IMR-90 (cell line): ENCODE measurements around the gene COL5A1. TPM values are rescaled to one million over a fixed set of nuclear protein-coding genes. Genes with fewer than 3 reads are reported as not detected.
A peak's percentile ranks its signal among the peaks of the same experiment; 100 is the strongest.

ENCODE experiments used
- ATAC-seq: fragments of 200-7000 bp; cut with Tn5 transposase; 2 replicates; pipeline ENCODE4 v1.9.1; 2020; ENCODE audit warnings: low read depth, mild to moderate bottlenecking, moderate library complexity
- BruUV-seq: library from RNA; stranded (reverse); fragments of 400-500 nt; replicated peaks from 2 replicates; lab custom pipeline; 2021; lab: Mats Ljungman, UMichigan
- CTCF ChIA-PET: fragments of 300-600 bp; formaldehyde crosslinking; extraction: SDS; loops from one replicate; lab custom pipeline; 2021; ENCODE audit warnings: antibody characterized with exemption; lab: Yijun Ruan, JAX
- POLR2A ChIA-PET: fragments of 300-600 bp; sonication (Branson Sonifier 250); formaldehyde crosslinking; loops from one replicate; lab custom pipeline; 2022; ENCODE audit warnings: antibody characterized with exemption; ENCODE audit not compliant: unreplicated experiment; lab: Charles Lee
- DNase-seq: peaks from one replicate; pipeline ENCODE4 v3.0.0; 2013
- H2AFZ ChIP-seq: replicated peaks from 2 replicates; pipeline ENCODE3; 2013; ENCODE audit warnings: low read length, mild to moderate bottlenecking; ENCODE audit not compliant: poor library complexity
- H2AK5ac ChIP-seq: 2 replicates; pipeline ENCODE4 v1.6.1; 2013; ENCODE audit warnings: low read depth, low read length, inconsistent platforms
- H2AK9ac ChIP-seq: replicated peaks from 2 replicates; pipeline ENCODE3; 2013; ENCODE audit warnings: mild to moderate bottlenecking, low read depth, low read length, moderate library complexity; ENCODE audit not compliant: poor library complexity
- H2BK120ac ChIP-seq: 2 replicates; pipeline ENCODE4 v1.6.1; 2013; ENCODE audit warnings: low read depth, low read length, inconsistent platforms
- H2BK15ac ChIP-seq: 3 replicates; pipeline ENCODE4 v1.6.1; 2013; ENCODE audit warnings: low read depth, low read length, inconsistent platforms
- H2BK20ac ChIP-seq: 2 replicates; pipeline ENCODE4 v1.6.1; 2013; ENCODE audit warnings: low read depth, mild to moderate bottlenecking, inconsistent platforms, low read length, moderate library complexity
- H2BK5ac ChIP-seq: 2 replicates; pipeline ENCODE4 v1.6.1; 2013; ENCODE audit warnings: mild to moderate bottlenecking, low read depth, low read length, inconsistent platforms; ENCODE audit not compliant: poor library complexity, severe bottlenecking
- H3K14ac ChIP-seq: replicated peaks from 2 replicates; pipeline ENCODE4 v1.6.1; 2013; ENCODE audit warnings: low read depth, low read length, inconsistent platforms
- H3K18ac ChIP-seq: 2 replicates; pipeline ENCODE4 v1.6.1; 2013; ENCODE audit warnings: low read depth, low read length, control low read depth
- H3K23ac ChIP-seq: 2 replicates; pipeline ENCODE4 v1.6.1; 2013; ENCODE audit warnings: low read depth, low read length, inconsistent platforms
- H3K27ac ChIP-seq: 2 replicates; pipeline ENCODE4 v1.5.1; 2013; ENCODE audit warnings: mild to moderate bottlenecking, control low read depth, low read length; ENCODE audit not compliant: insufficient read depth
- H3K27me3 ChIP-seq: 2 replicates; pipeline ENCODE4 v1.6.1; 2013; ENCODE audit warnings: low read length; ENCODE audit not compliant: control insufficient read depth, insufficient read depth
- H3K36me3 ChIP-seq: 2 replicates; pipeline ENCODE4 v1.6.1; 2013; ENCODE audit warnings: low read length, mixed read lengths; ENCODE audit not compliant: control insufficient read depth, insufficient read depth
- H3K4ac ChIP-seq: 2 replicates; pipeline ENCODE4 v1.6.1; 2013; ENCODE audit warnings: low read depth, low read length, inconsistent platforms
- H3K4me1 ChIP-seq: 2 replicates; pipeline ENCODE4 v1.6.1; 2013; ENCODE audit warnings: low read length, mixed read lengths; ENCODE audit not compliant: control insufficient read depth, insufficient read depth
- H3K4me2 ChIP-seq: 2 replicates; pipeline ENCODE4 v1.6.1; 2013; ENCODE audit warnings: low read depth, mild to moderate bottlenecking, control low read depth, low read length, moderate library complexity
- H3K4me3 ChIP-seq: 2 replicates; pipeline ENCODE4 v1.5.1; 2013; ENCODE audit warnings: low read depth, mild to moderate bottlenecking, control low read depth, low read length, moderate library complexity; ENCODE audit not compliant: insufficient read depth
- H3K56ac ChIP-seq: 2 replicates; pipeline ENCODE4 v1.6.1; 2013; ENCODE audit warnings: low read length, inconsistent platforms; ENCODE audit not compliant: insufficient read depth; ENCODE audit errors: extremely low read depth
- H3K79me1 ChIP-seq, 2 experiments: 2 replicates each; pipeline ENCODE4 v1.6.1; 2013; ENCODE audit warnings: low read length in 2 of 2, inconsistent platforms in 1 of 2, low read depth in 1 of 2
- H3K9ac ChIP-seq: 2 replicates; pipeline ENCODE4 v1.6.1; 2013; ENCODE audit warnings: low read depth, low read length, control low read depth
- H3K9me1 ChIP-seq: 2 replicates; pipeline ENCODE4 v1.6.1; 2013; ENCODE audit warnings: low read length, inconsistent platforms; ENCODE audit not compliant: insufficient read depth
- H3K9me3 ChIP-seq: 2 replicates; pipeline ENCODE4 v1.6.1; 2013; ENCODE audit warnings: low read length; ENCODE audit not compliant: control insufficient read depth, insufficient read depth
- H4K20me1 ChIP-seq: 2 replicates; pipeline ENCODE4 v1.6.1; 2013; ENCODE audit warnings: low read length, inconsistent platforms; ENCODE audit not compliant: insufficient read depth
- H4K5ac ChIP-seq: 2 replicates; pipeline ENCODE4 v1.6.1; 2013; ENCODE audit warnings: mild to moderate bottlenecking, low read depth, low read length, control low read depth
- H4K8ac ChIP-seq, 2 experiments: 2 replicates each; pipeline ENCODE4 v1.6.1; 2013; ENCODE audit warnings: low read depth in 2 of 2, low read length in 2 of 2, control low read depth in 1 of 2, inconsistent platforms in 1 of 2
- H4K91ac ChIP-seq: 2 replicates; pipeline ENCODE4 v1.6.1; 2013; ENCODE audit warnings: low read depth, low read length, inconsistent platforms; ENCODE audit not compliant: insufficient read depth
- CEBPB ChIP-seq: IDR thresholded peaks from 2 replicates; pipeline ENCODE4 v1.6.1; 2012; ENCODE audit warnings: low read depth, low read length, improper control_type of control experiment
- MAFK ChIP-seq: IDR thresholded peaks from 2 replicates; pipeline ENCODE4 v1.6.1; 2012; ENCODE audit warnings: low read depth, low read length, improper control_type of control experiment
- MAZ ChIP-seq: IDR thresholded peaks from 2 replicates; pipeline ENCODE4 v1.6.1; 2012; ENCODE audit warnings: low read depth, mild to moderate bottlenecking, low read length, improper control_type of control experiment, moderate library complexity, borderline replicate concordance
- MXI1 ChIP-seq: IDR thresholded peaks from 2 replicates; pipeline ENCODE4 v1.6.1; 2012; ENCODE audit warnings: low read depth, mild to moderate bottlenecking, low read length, moderate library complexity, borderline replicate concordance
- NFE2L2 ChIP-seq: fragments of 150-350 bp; IDR thresholded peaks from 2 replicates; pipeline ENCODE4 v1.6.1; 2016; ENCODE audit warnings: low read depth, mild to moderate bottlenecking, low read length
- RCOR1 ChIP-seq: IDR thresholded peaks from 2 replicates; pipeline ENCODE4 v1.6.1; 2012; ENCODE audit warnings: mild to moderate bottlenecking, low read length, improper control_type of control experiment; ENCODE audit not compliant: insufficient replicate concordance
- SMC3 ChIP-seq: fragments of 150-350 bp; IDR thresholded peaks from 2 replicates; pipeline ENCODE4 v1.6.1; 2016; ENCODE audit warnings: low read depth, mild to moderate bottlenecking, antibody characterized with exemption, low read length, moderate library complexity
- WGBS, 2 experiments: methylation state at CpG; one replicate each; pipeline versions ENCODE4 v1.1.5 to v1.1.7; 2013; ENCODE audit warnings: missing lambda C conversion rate in 2 of 2; ENCODE audit not compliant: insufficient read length in 1 of 2; ENCODE audit errors: extremely low coverage in 2 of 2; 5-methylcytosine and 5-hydroxymethylcytosine counted together
- dilution Hi-C: fragments of 300-500 bp; cut with HindIII; formaldehyde crosslinking; loops from one replicate; pipeline ENCODE4 v1.14.3; 2018; ENCODE audit warnings: low sequenced_read_pairs; ENCODE audit not compliant: unreplicated experiment
- in situ Hi-C: fragments of 300-500 bp; cut with MboI; formaldehyde crosslinking; loops from 3 replicates; pipeline ENCODE4 v1.14.3; 2019; ENCODE audit warnings: low sequenced_read_pairs, inconsistent platforms, mixed read lengths
- intact Hi-C: fragments of 100-400 bp; cut with micrococcal nuclease; formaldehyde crosslinking; loops from 2 replicates; pipeline ENCODE4 v1.10.0; 2022
- polyA plus RNA-seq, 3 experiments: library from polyadenylated mRNA; depleted of rRNA; stranded (reverse); fragments of >200 nt; gene quantifications; 2 replicates each; pipeline ENCODE4 v1.2.3, GENCODE V29; 2012; ENCODE audit warnings: low replicate concordance in 1 of 3
- total RNA-seq: library from RNA; depleted of rRNA; stranded (reverse); fragments of >200 nt; gene quantifications from 2 replicates; pipeline ENCODE4 v1.2.3, GENCODE V29; 2012
- TF ChIP-seq, protein P1 (sequence below): fragments of 150-350 bp; IDR thresholded peaks from 2 replicates; pipeline ENCODE4 v1.6.1; 2017; ENCODE audit warnings: mild to moderate bottlenecking, antibody characterized with exemption, low read length, low read depth

The COL5A1 gene
- total and polyA plus RNA-seq, 2 of the 4 experiments (the other 2 are of a cell fraction) = 19.2 to 173 TPM

DNA sequence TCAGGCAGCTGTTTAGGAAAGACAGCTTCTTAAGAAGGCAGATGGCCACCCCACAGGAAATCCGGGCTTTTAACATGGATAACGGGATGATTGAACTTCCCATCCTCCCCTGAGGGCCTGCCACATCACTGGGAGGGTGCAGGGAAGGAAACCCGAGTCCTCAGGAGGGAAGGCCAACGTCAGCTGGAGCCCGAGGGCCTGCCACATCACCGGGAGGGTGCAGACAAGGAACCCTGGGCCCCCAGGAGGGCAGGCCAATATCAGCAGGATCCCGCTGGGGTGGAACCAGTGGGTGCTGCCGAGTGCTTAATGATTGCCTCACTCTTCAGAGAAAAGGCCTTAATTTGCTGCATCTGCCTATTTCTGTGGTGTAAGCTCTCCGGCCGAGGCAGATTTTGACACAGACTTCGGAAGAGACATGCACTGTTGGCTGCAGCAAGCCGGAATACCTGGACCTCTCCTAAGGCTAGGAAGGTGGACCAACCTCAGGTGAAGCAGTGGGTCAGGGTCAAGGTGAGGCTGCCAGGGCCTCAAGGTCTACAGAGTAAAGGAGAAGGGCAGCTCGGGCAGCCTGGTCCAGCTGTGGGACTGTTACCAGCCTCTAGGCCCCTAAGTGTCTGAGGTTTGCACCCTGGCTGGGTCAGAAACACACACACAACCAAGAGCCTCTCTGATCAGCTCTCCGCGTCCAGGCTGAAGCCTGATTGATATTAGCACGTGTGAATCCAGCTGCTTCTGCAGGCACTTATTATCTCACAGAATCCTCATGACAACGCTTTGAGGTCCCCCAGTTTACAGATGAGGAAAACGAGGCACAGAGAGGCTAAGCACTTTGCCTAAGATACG lies 14.8 kb upstream of the COL5A1 start:
- TF ChIP-seq, protein P1, sequence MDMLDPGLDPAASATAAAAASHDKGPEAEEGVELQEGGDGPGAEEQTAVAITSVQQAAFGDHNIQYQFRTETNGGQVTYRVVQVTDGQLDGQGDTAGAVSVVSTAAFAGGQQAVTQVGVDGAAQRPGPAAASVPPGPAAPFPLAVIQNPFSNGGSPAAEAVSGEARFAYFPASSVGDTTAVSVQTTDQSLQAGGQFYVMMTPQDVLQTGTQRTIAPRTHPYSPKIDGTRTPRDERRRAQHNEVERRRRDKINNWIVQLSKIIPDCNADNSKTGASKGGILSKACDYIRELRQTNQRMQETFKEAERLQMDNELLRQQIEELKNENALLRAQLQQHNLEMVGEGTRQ = no peak
- peak; percentile 20; the same call in 1 of the 2 replicates for TF ChIP-seq CEBPB
- no peak for TF ChIP-seq MAFK
- no peak; the same call in 1 of the 2 replicates for TF ChIP-seq MAZ
- TF ChIP-seq NFE2L2 = no peak
- no peak for TF ChIP-seq SMC3
- no peak for TF ChIP-seq MXI1
- TF ChIP-seq RCOR1 = no peak

More for the DNA sequence above, 14.8 kb upstream of the COL5A1 start:
- Histone ChIP-seq H3K79me1 (peaks cover 0 to 11% of the 10 kb centered on the region in 2 experiments; a peak in 1 of 4 replicates), H3K4me2 (no peak overlapping the region), H3K9me3 (no peaks in the 10 kb centered on the region), H4K5ac (peak overlapping the region; percentile 56), H3K4ac (peak overlapping the region; percentile 66), H3K4me3 (no peak overlapping the region), H3K36me3 (no peaks in the 10 kb centered on the region), H4K20me1 (no peaks in the 10 kb centered on the region), H2BK20ac (peak overlapping the region; percentile 78), H2BK120ac (peak overlapping the region; percentile 82), H3K18ac (peak overlapping the region; percentile 62), H4K91ac (peak overlapping the region; percentile 72), H3K9ac (no peak overlapping the region), H2BK15ac (peak overlapping the region; percentile 17; the same call in 2 of the 3 replicates), H2BK5ac (peak overlapping the region; percentile 80), H2AK5ac (peak overlapping the region; percentile 69), H3K14ac (peak overlapping the region; percentile 74), H3K27me3 (no peaks in the 10 kb centered on the region), H3K56ac (peak overlapping the region; percentile 4; the same call in 1 of the 2 replicates), H3K9me1 (peaks cover 21% of the 10 kb centered on the region), H2AK9ac (peak overlapping the region; percentile 37), H3K4me1 (peaks cover 27% of the 10 kb centered on the region), H3K27ac (peak overlapping the region; percentile 22; the same call in 1 of the 2 replicates), H3K23ac (peak overlapping the region; percentile 17; the same call in 1 of the 2 replicates), H2AFZ (peak overlapping the region; percentile 75), H4K8ac (peak overlapping the region; percentile 32 to 95; a peak in 3 of 4 replicates)
- intact Hi-C loops = no loop called here
- ATAC-seq (peak; percentile 15; the same call in 1 of the 2 replicates), DNase-seq (peak; percentile 59)
- BruUV-seq = no TSS peak
- in situ Hi-C loops = no loop called here
- WGBS, 2 experiments = 89% methylated on average over 8 of the region's 19 CpGs; no CpG with 5 or more reads in 1 of the 2 experiments
- ChIA-PET CTCF (no interaction called here), POLR2A (no interaction called here)
- dilution Hi-C loops = no loop called here
